K562 (cell line): ENCODE results near the gene HDAC9. TPM values are rescaled to one million over a fixed set of nuclear protein-coding genes. Genes with fewer than 3 reads are reported as not detected.

Source experiments
- ATAC-seq: fragments of 200-7000 bp; cut with Tn5 transposase; 3 replicates; pipeline ENCODE4 v1.9.1; 2020; ENCODE audit warnings: moderate library complexity
- BruUV-seq: library from RNA; stranded (reverse); fragments of 400-500 nt; replicated peaks from 2 replicates; lab custom pipeline; 2021; lab: Mats Ljungman, UMichigan
- CTCF ChIA-PET: fragments of 300-600 bp; formaldehyde crosslinking; extraction: SDS; loops from one replicate; lab custom pipeline; 2021; ENCODE audit warnings: low intra/inter-chr PET ratio; lab: Yijun Ruan, JAX
- POLR2A ChIA-PET: fragments of 300-600, 350-650 bp; sonication (Branson Sonifier 250); formaldehyde crosslinking; extraction: SDS; loops from one replicate; lab custom pipeline; 2021; ENCODE audit warnings: antibody characterized with exemption, inconsistent platforms; lab: Yijun Ruan, JAX
- DNase-seq, 4 experiments: peaks; one replicate each; pipeline versions ENCODE4 v3.0.0 to v3.0.0-alpha.2; 2011 to 2018; ENCODE audit warnings: low spot score in 3 of 4, mixed read lengths in 3 of 4; ENCODE audit errors: extremely low read depth in 1 of 4
- FAIRE-seq: peaks from 2 replicates; lab custom pipeline; 2011; peaks lifted over from hg19 to GRCh38; lab: Jason Lieb, UNC
- H2AFZ ChIP-seq: 2 replicates; pipeline ENCODE4 v1.6.0; 2011; ENCODE audit warnings: low read depth, low read length, control low read depth, inconsistent platforms
- H3K27ac ChIP-seq: fragments of 200-600 bp; 3 replicates; pipeline ENCODE4 v1.8.0; 2011; ENCODE audit warnings: low read depth, mild to moderate bottlenecking, control low read depth, inconsistent platforms, low read length, moderate library complexity, mixed read lengths; ENCODE audit errors: extremely low read depth
- H3K27me3 ChIP-seq, 2 experiments: fragments of 300-600 bp in 1 of 2; 2 replicates in 1 of 2; 3 replicates in 1 of 2; pipeline versions ENCODE4 v1.6.0 to v1.8.0; 2011; ENCODE audit warnings: inconsistent platforms in 2 of 2, low read length in 2 of 2, mild to moderate bottlenecking in 1 of 2, mixed read lengths in 1 of 2, moderate library complexity in 1 of 2; ENCODE audit not compliant: control insufficient read depth in 2 of 2, insufficient read depth in 2 of 2
- H3K36me3 ChIP-seq: fragments of 300-600 bp; 3 replicates; pipeline ENCODE4 v1.8.0; 2011; ENCODE audit warnings: mild to moderate bottlenecking, low read length, inconsistent platforms; ENCODE audit not compliant: control insufficient read depth, insufficient read depth
- H3K4me1 ChIP-seq, 2 experiments: fragments of 200-600 bp in 1 of 2; replicated peaks in 1 of 2; 2 replicates in 1 of 2; 3 replicates in 1 of 2; pipeline versions ENCODE4 v1.5.1 to v1.8.0; 2011; ENCODE audit warnings: inconsistent platforms in 2 of 2, low read length in 2 of 2, mild to moderate bottlenecking in 1 of 2, mixed read lengths in 1 of 2, moderate library complexity in 1 of 2; ENCODE audit not compliant: control insufficient read depth in 2 of 2, insufficient read depth in 2 of 2
- H3K4me2 ChIP-seq: 2 replicates; pipeline ENCODE4 v1.6.1; 2011; ENCODE audit warnings: low read length, control low read depth, inconsistent platforms, mixed read lengths; ENCODE audit not compliant: insufficient read depth
- H3K4me3 ChIP-seq: fragments of 200-600 bp; sonication (generic), shearing (Covaris generic); 2 replicates; pipeline ENCODE4 v1.5.1; 2016; ENCODE audit warnings: control low read depth, inconsistent platforms
- H3K79me2 ChIP-seq: fragments of 200-600 bp; 3 replicates; pipeline ENCODE4 v1.8.0; 2011; ENCODE audit warnings: low read length, inconsistent platforms; ENCODE audit not compliant: control insufficient read depth, insufficient read depth
- H3K9ac ChIP-seq, 2 experiments: 2 replicates each; pipeline versions ENCODE4 v1.6.0 to v1.6.1; 2011; ENCODE audit warnings: low read depth in 2 of 2, low read length in 2 of 2, control low read depth in 1 of 2, inconsistent platforms in 1 of 2, mild to moderate bottlenecking in 1 of 2, mixed read lengths in 1 of 2; ENCODE audit not compliant: insufficient read depth in 1 of 2
- H3K9me1 ChIP-seq: one replicate; pipeline ENCODE4 v1.6.0; 2011; ENCODE audit warnings: inconsistent platforms, mild to moderate bottlenecking, low read length, moderate library complexity; ENCODE audit not compliant: control insufficient read depth, insufficient read depth
- H3K9me3 ChIP-seq: replicated peaks from 2 replicates; pipeline ENCODE4 v1.5.1; 2011; ENCODE audit warnings: low read depth, low read length, inconsistent platforms; ENCODE audit not compliant: control insufficient read depth, insufficient read depth
- H4K20me1 ChIP-seq: replicated peaks from 2 replicates; pipeline ENCODE4 v1.6.1; 2011; ENCODE audit warnings: low read length, inconsistent platforms, mixed read lengths; ENCODE audit not compliant: control insufficient read depth, insufficient read depth
- CEBPB ChIP-seq: fragments of 450-650 bp; IDR thresholded peaks from 2 replicates; pipeline ENCODE4 v1.6.1; 2016; ENCODE audit warnings: missing genetic modification characterization, missing compliant biosample characterization
- CLOCK ChIP-seq: fragments of 250-450 bp; sonication (Bioruptor Pico); IDR thresholded peaks from 2 replicates; pipeline ENCODE4 v1.4.0; 2020; ENCODE audit warnings: mild to moderate bottlenecking, moderate library complexity, borderline replicate concordance
- E2F4 ChIP-seq: sonication (generic); formaldehyde crosslinking; IDR thresholded peaks from 2 replicates; pipeline ENCODE4 v1.8.0; 2022; ENCODE audit warnings: mild to moderate bottlenecking, low read depth, missing genetic modification reagents
- E2F5 ChIP-seq: sonication (generic); formaldehyde crosslinking; IDR thresholded peaks from 2 replicates; pipeline ENCODE4 v1.8.0; 2022; ENCODE audit warnings: mild to moderate bottlenecking, missing genetic modification reagents
- HLTF ChIP-seq: fragments of 450-650 bp; IDR thresholded peaks from 2 replicates; pipeline ENCODE4 v1.6.1; 2016
- NR0B1 ChIP-seq: fragments of 450-650 bp; IDR thresholded peaks from one replicate; pipeline ENCODE4 v1.6.1; 2018; ENCODE audit warnings: mild to moderate bottlenecking, moderate library complexity; ENCODE audit not compliant: partially characterized antibody
- PRMT5 ChIP-seq: sonication (generic); formaldehyde crosslinking; IDR thresholded peaks from 2 replicates; pipeline ENCODE4 v1.5.0; 2020; ENCODE audit warnings: missing genetic modification reagents
- RB1 ChIP-seq: fragments of 450-650 bp; IDR thresholded peaks from 2 replicates; pipeline ENCODE4 v1.6.1; 2017; ENCODE audit warnings: low read depth, mild to moderate bottlenecking
- SMAD2 ChIP-seq: fragments of 150-350 bp; IDR thresholded peaks from 2 replicates; pipeline ENCODE4 v1.6.1; 2014; ENCODE audit warnings: low read depth, mild to moderate bottlenecking, low read length
- ZFX ChIP-seq: sonication (generic); formaldehyde crosslinking; IDR thresholded peaks from 2 replicates; pipeline ENCODE4 v1.8.0; 2022; ENCODE audit warnings: mild to moderate bottlenecking, missing genetic modification reagents, moderate library complexity
- ZNF592 ChIP-seq: fragments of 450-650 bp; IDR thresholded peaks from 2 replicates; pipeline ENCODE4 v1.6.1; 2017; ENCODE audit warnings: antibody characterized with exemption, mild to moderate bottlenecking
- WGBS: fragments of 100-300 bp; shearing (Covaris generic); methylation state at CpG from one replicate; pipeline ENCODE4 v1.1.6; 2016; ENCODE audit warnings: low coverage, mixed read lengths; ENCODE audit not compliant: insufficient coverage; ENCODE audit errors: missing lambda C conversion rate; 5-methylcytosine and 5-hydroxymethylcytosine counted together
- in situ Hi-C: fragments of 300-500 bp; cut with MboI; formaldehyde crosslinking; loops from 4 replicates; pipeline ENCODE4 v1.15.0; 2018; ENCODE audit warnings: inconsistent platforms, mixed read lengths
- intact Hi-C: fragments of 100-400 bp; cut with micrococcal nuclease; formaldehyde crosslinking; loops from 2 replicates; pipeline ENCODE4 v1.14.2; 2022
- polyA plus RNA-seq, 8 experiments: library from polyadenylated mRNA; depleted of rRNA in 4 of 8; stranded (reverse) in 5 of 8; unstranded in 3 of 8; fragments of >200 nt; fragmentation: Nextera tagmentation in 2 of 8; fragmentation: Illumina TruSeq in 1 of 8; extraction: Ambion mirVana in 2 of 8; extraction: Trizol in 1 of 8; gene quantifications; 2 replicates each; pipeline versions ENCODE4 v1.2.1 to v1.2.3, GENCODE V29; 2011 to 2014; ENCODE audit warnings: inconsistent platforms in 1 of 8, missing spikeins in 1 of 8
- total RNA-seq, 7 experiments: library from RNA; depleted of rRNA in 6 of 7; stranded (reverse); fragments of >200 nt in 6 of 7; fragmentation: Illumina TruSeq in 2 of 7; extraction: Trizol in 2 of 7; gene quantifications; 2 replicates each; pipeline versions ENCODE4 v1.2.1 to v1.2.3, GENCODE V29; 2011 to 2021; ENCODE audit warnings: low replicate concordance in 1 of 7

The HDAC9 gene
- total and polyA plus RNA-seq, 9 of the 15 experiments (the other 6 are each of a cell fraction or from before 2014, with no cell fraction given), result 0.08 to 0.91 (median 0.33) TPM

- 0% methylated on average over 9 of the region's 9 CpGs for WGBS
- FAIRE-seq, result no peak
- Histone ChIP-seq H2AFZ (no peak overlapping the region), H3K4me3 (no peak overlapping the region), H3K9me1 (no peaks in the 10 kb centered on the region), H3K4me1 (no peaks in the 10 kb centered on the region), H3K36me3 (no peaks in the 10 kb centered on the region), H3K9me3 (no peaks in the 10 kb centered on the region), H4K20me1 (no peaks in the 10 kb centered on the region), H3K79me2 (no peaks in the 10 kb centered on the region), H3K4me2 (no peak overlapping the region), H3K27me3 (no peaks in the 10 kb centered on the region), H3K9ac (no peak overlapping the region), H3K27ac (no peak overlapping the region)
- in situ Hi-C loops (no loop called here), intact Hi-C loops (no loop called here)
- no peak for DNase-seq
- no peak for ATAC-seq
- POLR2A ChIA-PET, result no interaction called here
- BruUV-seq, result no TSS peak
- CTCF ChIA-PET, result no interaction called here
- no peak for TF ChIP-seq SMAD2
- no peak for TF ChIP-seq CEBPB
- no peak for TF ChIP-seq CLOCK (CRISPR knock-in tag)
- TF ChIP-seq E2F4 (CRISPR knock-in tag), result no peak
- TF ChIP-seq ZNF592, result no peak
- no peak for TF ChIP-seq PRMT5 (CRISPR knock-in tag)
- TF ChIP-seq NR0B1, result no peak
- no peak for TF ChIP-seq ZFX
- no peak for TF ChIP-seq HLTF
- TF ChIP-seq E2F5 (CRISPR knock-in tag), result no peak
- TF ChIP-seq RB1, result no peak
Observed at GRCh38 chr7:18648849-18649758, 153.6 kb downstream of the HDAC9 start.
